KMS-11 (cell line): ENCODE measurements around the gene SIRPA.

Experiments
- H2AFZ ChIP-seq: fragments of 200-600 bp; sonication (generic); 2 replicates; pipeline ENCODE4 v1.6.1; 2016; ENCODE audit warnings: antibody characterized with exemption, mixed run types, low read depth
- H3K27ac ChIP-seq: fragments of 200-600 bp; sonication (generic); 2 replicates; pipeline ENCODE4 v1.6.1; 2016; ENCODE audit warnings: mild to moderate bottlenecking, mixed run types
- H3K27me3 ChIP-seq: fragments of 200-600 bp; sonication (generic); 2 replicates; pipeline ENCODE4 v1.6.1; 2017; ENCODE audit warnings: mild to moderate bottlenecking, low read depth, mixed run types, moderate library complexity; ENCODE audit not compliant: insufficient read depth
- H3K36me3 ChIP-seq: fragments of 200-600 bp; sonication (generic); 2 replicates; pipeline ENCODE4 v1.6.1; 2017; ENCODE audit warnings: mild to moderate bottlenecking, mixed run types; ENCODE audit not compliant: insufficient read depth
- H3K4me1 ChIP-seq: fragments of 200-600 bp; sonication (generic); 2 replicates; pipeline ENCODE4 v1.6.1; 2016; ENCODE audit warnings: mild to moderate bottlenecking, low read depth, mixed run types; ENCODE audit not compliant: poor library complexity, severe bottlenecking
- H3K4me2 ChIP-seq: fragments of 200-600 bp; sonication (generic); 2 replicates; pipeline ENCODE4 v1.7.0; 2016; ENCODE audit warnings: mild to moderate bottlenecking, mixed run types
- H3K4me3 ChIP-seq: fragments of 200-600 bp; sonication (generic); IDR thresholded peaks from 2 replicates; pipeline ENCODE4 v1.6.1; 2017; ENCODE audit warnings: low read depth, low read length, mixed read lengths; ENCODE audit not compliant: insufficient read depth
- H3K79me2 ChIP-seq: fragments of 200-600 bp; sonication (generic); 2 replicates; pipeline ENCODE4 v1.6.1; 2016; ENCODE audit warnings: low read depth, mixed run types; ENCODE audit not compliant: insufficient read depth
- H3K9ac ChIP-seq: fragments of 200-600 bp; sonication (generic); 2 replicates; pipeline ENCODE4 v1.6.1; 2016; ENCODE audit warnings: mild to moderate bottlenecking, mixed run types
- H4K20me1 ChIP-seq: fragments of 200-600 bp; sonication (generic); 2 replicates; pipeline ENCODE4 v1.6.1; 2016; ENCODE audit warnings: mild to moderate bottlenecking, mixed run types; ENCODE audit not compliant: insufficient read depth
- CTCF ChIP-seq: fragments of 200-600 bp; sonication (generic); conservative IDR thresholded peaks from 2 replicates; pipeline ENCODE4 v1.6.1; 2017; ENCODE audit warnings: low read depth, mild to moderate bottlenecking, antibody characterized with exemption, low read length, moderate library complexity, mixed read lengths

The SIRPA gene

GRCh38 chr20:1931830-1932229, 36.6 kb downstream of the SIRPA start:
- Histone ChIP-seq H3K9ac (no peak overlapping the region), H3K4me3 (no peak overlapping the region), H3K4me1 (no peaks in the 10 kb centered on the region), H2AFZ (no peak overlapping the region), H4K20me1 (no peaks in the 10 kb centered on the region), H3K36me3 (no peaks in the 10 kb centered on the region), H3K79me2 (no peaks in the 10 kb centered on the region), H3K4me2 (no peak overlapping the region), H3K27me3 (no peaks in the 10 kb centered on the region), H3K27ac (no peak overlapping the region)
- no peak for TF ChIP-seq CTCF

- Histone ChIP-seq H3K79me2 (no peaks in the 10 kb centered on the region), H3K27me3 (no peaks in the 10 kb centered on the region), H3K27ac (no peak overlapping the region), H3K36me3 (no peaks in the 10 kb centered on the region), H2AFZ (no peak overlapping the region), H4K20me1 (no peaks in the 10 kb centered on the region), H3K4me2 (no peak overlapping the region), H3K4me3 (no peak overlapping the region), H3K4me1 (no peaks in the 10 kb centered on the region), H3K9ac (no peak overlapping the region)
- TF ChIP-seq CTCF: no peak
Measured at GRCh38 chr20:1932971-1933370, 37.8 kb downstream of the SIRPA start.

GRCh38 chr20:1933465-1933870, 38.3 kb downstream of the SIRPA start:
- no peaks in the 10 kb centered on the region for H3K4me1 ChIP-seq
- H3K4me2 ChIP-seq: no peak overlapping the region
- no peak overlapping the region for H2AFZ ChIP-seq
- H3K36me3 ChIP-seq: no peaks in the 10 kb centered on the region
- H3K9ac ChIP-seq: no peak overlapping the region
- H3K79me2 ChIP-seq: no peaks in the 10 kb centered on the region
- no peaks in the 10 kb centered on the region for H3K27me3 ChIP-seq
- no peak overlapping the region for H3K4me3 ChIP-seq
- H3K27ac ChIP-seq: no peak overlapping the region
- no peak for TF ChIP-seq CTCF
- no peaks in the 10 kb centered on the region for H4K20me1 ChIP-seq

GRCh38 chr20:1934156-1934555, 38.9 kb downstream of the SIRPA start:
- Histone ChIP-seq H3K4me3 (no peak overlapping the region), H3K4me2 (no peak overlapping the region), H3K36me3 (no peaks in the 10 kb centered on the region), H3K27ac (no peak overlapping the region), H3K9ac (no peak overlapping the region), H3K4me1 (no peaks in the 10 kb centered on the region), H3K27me3 (no peaks in the 10 kb centered on the region), H4K20me1 (no peaks in the 10 kb centered on the region), H3K79me2 (no peaks in the 10 kb centered on the region), H2AFZ (no peak overlapping the region)
- no peak for TF ChIP-seq CTCF
